ENCODE results near the gene DRD3.

DNA sequence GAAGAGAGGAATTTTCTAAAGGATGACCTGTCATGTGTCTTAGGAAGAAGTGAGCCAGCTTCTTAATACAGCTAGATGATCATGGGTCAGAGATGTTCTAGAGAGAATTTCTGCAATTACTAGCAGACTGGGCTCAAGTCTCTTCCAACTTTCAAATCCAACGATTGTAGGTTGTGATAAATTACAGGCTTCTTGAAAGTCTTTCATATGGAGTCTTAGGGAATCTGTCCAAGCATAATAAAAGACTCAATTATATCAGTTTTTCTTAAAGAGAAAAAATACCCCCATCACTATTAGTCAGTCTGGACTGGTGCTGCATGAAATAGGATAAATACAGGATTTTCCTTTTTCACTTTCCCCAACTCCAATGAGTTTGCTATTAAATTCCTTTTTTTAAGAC, 59.1 kb downstream of the DRD3 start:
- TF ChIP-seq, protein P1, sequence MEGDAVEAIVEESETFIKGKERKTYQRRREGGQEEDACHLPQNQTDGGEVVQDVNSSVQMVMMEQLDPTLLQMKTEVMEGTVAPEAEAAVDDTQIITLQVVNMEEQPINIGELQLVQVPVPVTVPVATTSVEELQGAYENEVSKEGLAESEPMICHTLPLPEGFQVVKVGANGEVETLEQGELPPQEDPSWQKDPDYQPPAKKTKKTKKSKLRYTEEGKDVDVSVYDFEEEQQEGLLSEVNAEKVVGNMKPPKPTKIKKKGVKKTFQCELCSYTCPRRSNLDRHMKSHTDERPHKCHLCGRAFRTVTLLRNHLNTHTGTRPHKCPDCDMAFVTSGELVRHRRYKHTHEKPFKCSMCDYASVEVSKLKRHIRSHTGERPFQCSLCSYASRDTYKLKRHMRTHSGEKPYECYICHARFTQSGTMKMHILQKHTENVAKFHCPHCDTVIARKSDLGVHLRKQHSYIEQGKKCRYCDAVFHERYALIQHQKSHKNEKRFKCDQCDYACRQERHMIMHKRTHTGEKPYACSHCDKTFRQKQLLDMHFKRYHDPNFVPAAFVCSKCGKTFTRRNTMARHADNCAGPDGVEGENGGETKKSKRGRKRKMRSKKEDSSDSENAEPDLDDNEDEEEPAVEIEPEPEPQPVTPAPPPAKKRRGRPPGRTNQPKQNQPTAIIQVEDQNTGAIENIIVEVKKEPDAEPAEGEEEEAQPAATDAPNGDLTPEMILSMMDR (conservative IDR thresholded peaks at IDR 0.05 in 1 of 2, IDR thresholded peaks at IDR 0.05 in 1 of 2; ENCODE audit: extremely low read depth in 1 of 2, insufficient read depth in 1 of 2, low read depth in 1 of 2, low read length in 2 of 2): no peak
- TF ChIP-seq EZH2 (IDR thresholded peaks at IDR 0.05; ENCODE audit: borderline replicate concordance, low read length): no peak
